ENCODE results near the gene WDFY3. TPM values are rescaled to one million over a fixed set of nuclear protein-coding genes. Genes with fewer than 3 reads are reported as not detected.

The WDFY3 gene
- total RNA-seq, 1 experiment from 2014 or later = 39.9 TPM

DNA sequence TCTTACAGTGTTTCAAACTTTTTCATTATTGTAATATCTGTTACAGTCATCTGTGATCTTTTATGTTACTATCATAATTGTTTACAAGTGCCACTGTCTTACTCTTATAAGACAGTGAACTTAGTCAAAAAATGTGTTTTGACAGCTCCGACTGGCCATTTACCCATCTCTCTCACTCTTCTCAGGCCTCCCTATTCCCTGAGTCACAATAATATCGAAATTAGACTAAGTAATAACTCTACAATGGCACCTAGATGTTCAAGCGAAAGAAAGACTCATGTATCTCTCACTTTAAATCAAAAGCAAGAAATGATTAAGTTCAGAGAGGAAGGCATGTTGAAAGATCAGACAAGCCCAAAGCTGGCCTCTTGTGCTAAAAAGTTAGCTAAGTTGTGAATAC, 199.3 kb downstream of the WDFY3 start:
- POLR2A ChIA-PET = no interaction called here
- CTCF ChIA-PET = interaction anchor here (1.3 kb wide), 1 partner anchor 17 kb away, joined by 3 read pairs; no protein-coding TSS in a partner anchor
- intact Hi-C loops (cut with micrococcal nuclease) = no loop called here

More for the DNA sequence above, 199.3 kb downstream of the WDFY3 start:
- no peak overlapping the region for H2AFZ ChIP-seq (ENCODE audit: low read depth, low read length, poor library complexity, severe bottlenecking)
- RAD21 ChIA-PET (ENCODE audit: low non-redundant PET in 1 of 2, low total read pairs in 2 of 2, uncharacterized antibody in 2 of 2, unreplicated experiment in 2 of 2) = no interaction called here
- no peak overlapping the region for H3K27ac ChIP-seq (ENCODE audit: low read depth, low read length)
- ATAC-seq (no peak), DNase-seq (ENCODE audit: low read depth, low spot score) (no peak)
- H3K36me3 ChIP-seq (ENCODE audit: control insufficient read depth in 1 of 2, insufficient read depth in 2 of 2, low read length in 2 of 2) = no peaks in the 10 kb centered on the region
- no peak overlapping the region for H3K4me3 ChIP-seq (replicated peaks in 1 of 2; ENCODE audit: low read depth in 1 of 2, low read length in 2 of 2)
- no peak for TF ChIP-seq SRF (IDR thresholded peaks at IDR 0.05; ENCODE audit: low read depth)
- no peak for TF ChIP-seq SIN3A (IDR thresholded peaks at IDR 0.05; ENCODE audit: low read depth)
- TF ChIP-seq, protein P1, sequence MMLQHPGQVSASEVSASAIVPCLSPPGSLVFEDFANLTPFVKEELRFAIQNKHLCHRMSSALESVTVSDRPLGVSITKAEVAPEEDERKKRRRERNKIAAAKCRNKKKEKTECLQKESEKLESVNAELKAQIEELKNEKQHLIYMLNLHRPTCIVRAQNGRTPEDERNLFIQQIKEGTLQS (IDR thresholded peaks at IDR 0.05) = no peak
- no peak for TF ChIP-seq EGR1 (IDR thresholded peaks at IDR 0.05; ENCODE audit: low read depth)
- no peak for TF ChIP-seq SP1 (IDR thresholded peaks at IDR 0.05; ENCODE audit: low read depth)
- TF ChIP-seq JUND (IDR thresholded peaks at IDR 0.05) = no peak
- TF ChIP-seq ZNF274 (IDR thresholded peaks at IDR 0.05; ENCODE audit: low read depth, low read length) = no peak
- TF ChIP-seq, protein P2, sequence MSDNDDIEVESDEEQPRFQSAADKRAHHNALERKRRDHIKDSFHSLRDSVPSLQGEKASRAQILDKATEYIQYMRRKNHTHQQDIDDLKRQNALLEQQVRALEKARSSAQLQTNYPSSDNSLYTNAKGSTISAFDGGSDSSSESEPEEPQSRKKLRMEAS (IDR thresholded peaks at IDR 0.05) = no peak
- TF ChIP-seq RAD21 (IDR thresholded peaks at IDR 0.05; ENCODE audit: low read depth) = no peak
- no peak for TF ChIP-seq CEBPB (IDR thresholded peaks at IDR 0.05; ENCODE audit: low read depth)
- TF ChIP-seq ELF1 (IDR thresholded peaks at IDR 0.05; ENCODE audit: borderline replicate concordance, low read depth) = no peak
- TF ChIP-seq EZH2phosphoT487 (IDR thresholded peaks at IDR 0.05; ENCODE audit: borderline replicate concordance) = no peak
- TF ChIP-seq POLR2A (IDR thresholded peaks at IDR 0.05; ENCODE audit: borderline replicate concordance, extremely low read depth, insufficient read depth, insufficient read length) = no peak
- TF ChIP-seq, protein P3, sequence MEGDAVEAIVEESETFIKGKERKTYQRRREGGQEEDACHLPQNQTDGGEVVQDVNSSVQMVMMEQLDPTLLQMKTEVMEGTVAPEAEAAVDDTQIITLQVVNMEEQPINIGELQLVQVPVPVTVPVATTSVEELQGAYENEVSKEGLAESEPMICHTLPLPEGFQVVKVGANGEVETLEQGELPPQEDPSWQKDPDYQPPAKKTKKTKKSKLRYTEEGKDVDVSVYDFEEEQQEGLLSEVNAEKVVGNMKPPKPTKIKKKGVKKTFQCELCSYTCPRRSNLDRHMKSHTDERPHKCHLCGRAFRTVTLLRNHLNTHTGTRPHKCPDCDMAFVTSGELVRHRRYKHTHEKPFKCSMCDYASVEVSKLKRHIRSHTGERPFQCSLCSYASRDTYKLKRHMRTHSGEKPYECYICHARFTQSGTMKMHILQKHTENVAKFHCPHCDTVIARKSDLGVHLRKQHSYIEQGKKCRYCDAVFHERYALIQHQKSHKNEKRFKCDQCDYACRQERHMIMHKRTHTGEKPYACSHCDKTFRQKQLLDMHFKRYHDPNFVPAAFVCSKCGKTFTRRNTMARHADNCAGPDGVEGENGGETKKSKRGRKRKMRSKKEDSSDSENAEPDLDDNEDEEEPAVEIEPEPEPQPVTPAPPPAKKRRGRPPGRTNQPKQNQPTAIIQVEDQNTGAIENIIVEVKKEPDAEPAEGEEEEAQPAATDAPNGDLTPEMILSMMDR (IDR thresholded peaks at IDR 0.05 in 2 of 3, conservative IDR thresholded peaks at IDR 0.05 in 1 of 3; ENCODE audit: borderline replicate concordance in 1 of 3, insufficient read depth in 1 of 3, low read depth in 2 of 3, low read length in 2 of 3) = no peak
- no peak for TF ChIP-seq EZH2 (IDR thresholded peaks at IDR 0.05)
- no peak for TF ChIP-seq CBX3 (IDR thresholded peaks at IDR 0.05; ENCODE audit: low read depth)
- TF ChIP-seq YY1 (IDR thresholded peaks at IDR 0.05; ENCODE audit: extremely low read depth, insufficient replicate concordance, low read depth, low read length) = no peak
- TF ChIP-seq, protein P4, sequence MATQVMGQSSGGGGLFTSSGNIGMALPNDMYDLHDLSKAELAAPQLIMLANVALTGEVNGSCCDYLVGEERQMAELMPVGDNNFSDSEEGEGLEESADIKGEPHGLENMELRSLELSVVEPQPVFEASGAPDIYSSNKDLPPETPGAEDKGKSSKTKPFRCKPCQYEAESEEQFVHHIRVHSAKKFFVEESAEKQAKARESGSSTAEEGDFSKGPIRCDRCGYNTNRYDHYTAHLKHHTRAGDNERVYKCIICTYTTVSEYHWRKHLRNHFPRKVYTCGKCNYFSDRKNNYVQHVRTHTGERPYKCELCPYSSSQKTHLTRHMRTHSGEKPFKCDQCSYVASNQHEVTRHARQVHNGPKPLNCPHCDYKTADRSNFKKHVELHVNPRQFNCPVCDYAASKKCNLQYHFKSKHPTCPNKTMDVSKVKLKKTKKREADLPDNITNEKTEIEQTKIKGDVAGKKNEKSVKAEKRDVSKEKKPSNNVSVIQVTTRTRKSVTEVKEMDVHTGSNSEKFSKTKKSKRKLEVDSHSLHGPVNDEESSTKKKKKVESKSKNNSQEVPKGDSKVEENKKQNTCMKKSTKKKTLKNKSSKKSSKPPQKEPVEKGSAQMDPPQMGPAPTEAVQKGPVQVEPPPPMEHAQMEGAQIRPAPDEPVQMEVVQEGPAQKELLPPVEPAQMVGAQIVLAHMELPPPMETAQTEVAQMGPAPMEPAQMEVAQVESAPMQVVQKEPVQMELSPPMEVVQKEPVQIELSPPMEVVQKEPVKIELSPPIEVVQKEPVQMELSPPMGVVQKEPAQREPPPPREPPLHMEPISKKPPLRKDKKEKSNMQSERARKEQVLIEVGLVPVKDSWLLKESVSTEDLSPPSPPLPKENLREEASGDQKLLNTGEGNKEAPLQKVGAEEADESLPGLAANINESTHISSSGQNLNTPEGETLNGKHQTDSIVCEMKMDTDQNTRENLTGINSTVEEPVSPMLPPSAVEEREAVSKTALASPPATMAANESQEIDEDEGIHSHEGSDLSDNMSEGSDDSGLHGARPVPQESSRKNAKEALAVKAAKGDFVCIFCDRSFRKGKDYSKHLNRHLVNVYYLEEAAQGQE (IDR thresholded peaks at IDR 0.05; ENCODE audit: low read depth) = no peak
- no peak for TF ChIP-seq TCF7L2 (IDR thresholded peaks at IDR 0.05; ENCODE audit: borderline replicate concordance, extremely low read depth, insufficient read depth, insufficient read length)
- no peak overlapping the region for H3K9ac ChIP-seq (ENCODE audit: low read length)
- H3K9me3 ChIP-seq (ENCODE audit: control insufficient read depth in 1 of 2, insufficient read depth in 1 of 2, low read depth in 1 of 2, low read length in 2 of 2) = no peaks in the 10 kb centered on the region
- no peaks in the 10 kb centered on the region for H3K27me3 ChIP-seq (ENCODE audit: insufficient read depth, low read length)
- H3K4me2 ChIP-seq (ENCODE audit: low read length) = no peak overlapping the region
- H4K20me1 ChIP-seq (ENCODE audit: insufficient read depth) = no peaks in the 10 kb centered on the region
- H3K4me1 ChIP-seq (ENCODE audit: control insufficient read depth in 1 of 2, insufficient read depth in 2 of 2, low read length in 2 of 2) = no peaks in the 10 kb centered on the region
- H3K79me2 ChIP-seq (ENCODE audit: insufficient read depth, low read length) = no peaks in the 10 kb centered on the region
- H3K9me2 ChIP-seq (ENCODE audit: insufficient read depth) = no peaks in the 10 kb centered on the region
- BruUV-seq (replicated peaks) = no TSS peak

Measured in HCT116 (cell line).